HepG2 (cell line): ENCODE data around the gene HOXA13.

Experiments
- SAP130 ChIP-seq: IDR thresholded peaks from 2 replicates; pipeline ENCODE4 v1.6.1; 2016; ENCODE audit warnings: low read depth
- TF ChIP-seq, protein P1 (sequence below): sonication (generic); formaldehyde crosslinking; IDR thresholded peaks from 2 replicates; pipeline ENCODE4 v1.4.0; 2020; ENCODE audit warnings: missing genetic modification reagents

DNA sequence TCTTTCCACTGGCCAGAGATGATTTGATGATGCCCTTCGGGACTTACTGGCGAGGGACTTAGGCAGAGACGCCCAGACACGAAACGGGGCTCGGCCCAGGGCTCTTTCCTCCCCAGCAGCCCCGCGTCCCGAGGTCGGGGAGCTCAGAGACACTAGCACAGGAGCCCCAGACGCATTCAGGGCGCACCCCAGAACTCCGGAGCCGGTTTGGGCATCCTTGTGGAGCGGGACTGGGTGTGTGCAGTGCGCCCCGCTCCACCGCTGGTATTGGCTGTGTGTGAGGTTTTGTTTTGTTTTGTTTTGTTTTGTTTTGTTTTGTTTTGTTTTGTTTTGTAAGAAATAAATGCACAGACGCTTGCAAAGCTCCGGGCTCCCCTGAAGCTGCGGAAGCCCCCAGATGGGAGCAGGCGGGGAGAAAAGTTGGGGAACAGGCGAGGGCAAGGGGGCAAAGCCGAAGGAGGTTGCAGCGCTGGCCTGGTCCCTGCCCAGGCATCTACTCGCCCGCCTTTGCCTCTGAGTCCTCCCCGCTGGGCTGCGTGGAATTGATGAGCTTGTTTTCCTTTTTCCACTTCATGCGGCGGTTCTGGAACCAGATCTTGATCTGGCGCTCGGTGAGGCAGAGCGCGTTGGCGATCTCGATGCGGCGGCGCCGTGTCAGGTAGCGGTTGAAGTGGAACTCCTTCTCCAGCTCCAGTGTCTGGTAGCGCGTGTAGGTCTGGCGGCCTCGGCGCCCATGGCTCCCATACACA lies 54.6 kb downstream of the HOXA13 start:
- no peak for TF ChIP-seq SAP130 (CRISPR knock-in tag)
- TF ChIP-seq, protein P1, sequence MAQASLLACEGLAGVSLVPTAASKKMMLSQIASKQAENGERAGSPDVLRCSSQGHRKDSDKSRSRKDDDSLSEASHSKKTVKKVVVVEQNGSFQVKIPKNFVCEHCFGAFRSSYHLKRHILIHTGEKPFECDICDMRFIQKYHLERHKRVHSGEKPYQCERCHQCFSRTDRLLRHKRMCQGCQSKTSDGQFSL (CRISPR knock-in tag) = no peak
